HG02970 (cell line): ENCODE results near the gene RNU6-1.

Source experiments
- ATAC-seq: cut with Tn5 transposase; IDR thresholded peaks from one replicate; pipeline ENCODE4 v1.9.1; 2021; ENCODE audit warnings: mild to moderate bottlenecking, moderate library complexity, moderate number of reproducible peaks; ENCODE audit not compliant: unreplicated experiment, low FRiP score

RNU6-1 gene

DNA sequence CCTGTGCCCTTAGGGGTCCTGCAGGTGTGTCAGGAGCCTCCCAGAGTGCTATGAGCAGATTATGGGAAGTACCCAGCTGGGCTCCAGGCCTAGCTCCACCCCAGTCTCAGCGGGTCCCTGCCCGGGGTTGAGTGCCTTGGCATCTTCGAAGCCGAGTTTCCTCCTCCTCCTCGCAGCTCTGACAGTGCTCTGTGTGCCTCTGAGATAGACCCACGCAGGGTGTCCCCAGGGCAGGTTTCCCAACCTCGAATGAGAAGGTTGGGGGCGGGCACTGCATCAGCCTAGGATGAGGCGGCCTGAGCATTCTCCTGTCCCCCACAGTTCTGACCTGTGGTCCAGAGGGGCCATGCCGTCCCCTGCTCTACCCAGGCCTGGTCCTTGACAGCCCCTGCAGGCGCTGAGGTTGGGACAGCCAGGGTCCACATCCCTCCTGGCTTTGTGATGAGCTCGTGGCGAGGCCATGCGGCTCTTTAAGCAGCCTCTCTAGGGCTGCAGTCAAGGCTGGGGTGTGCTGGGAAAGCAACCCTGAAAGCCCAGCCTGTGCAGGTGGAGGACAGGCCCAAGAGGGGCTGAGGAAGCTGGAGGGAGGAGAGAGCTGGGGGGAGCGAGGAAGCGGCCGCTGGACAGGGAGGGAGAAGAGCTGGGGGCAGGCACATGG, 34.7 kb downstream of the RNU6-1 start:
- ATAC-seq: no peak

DNA sequence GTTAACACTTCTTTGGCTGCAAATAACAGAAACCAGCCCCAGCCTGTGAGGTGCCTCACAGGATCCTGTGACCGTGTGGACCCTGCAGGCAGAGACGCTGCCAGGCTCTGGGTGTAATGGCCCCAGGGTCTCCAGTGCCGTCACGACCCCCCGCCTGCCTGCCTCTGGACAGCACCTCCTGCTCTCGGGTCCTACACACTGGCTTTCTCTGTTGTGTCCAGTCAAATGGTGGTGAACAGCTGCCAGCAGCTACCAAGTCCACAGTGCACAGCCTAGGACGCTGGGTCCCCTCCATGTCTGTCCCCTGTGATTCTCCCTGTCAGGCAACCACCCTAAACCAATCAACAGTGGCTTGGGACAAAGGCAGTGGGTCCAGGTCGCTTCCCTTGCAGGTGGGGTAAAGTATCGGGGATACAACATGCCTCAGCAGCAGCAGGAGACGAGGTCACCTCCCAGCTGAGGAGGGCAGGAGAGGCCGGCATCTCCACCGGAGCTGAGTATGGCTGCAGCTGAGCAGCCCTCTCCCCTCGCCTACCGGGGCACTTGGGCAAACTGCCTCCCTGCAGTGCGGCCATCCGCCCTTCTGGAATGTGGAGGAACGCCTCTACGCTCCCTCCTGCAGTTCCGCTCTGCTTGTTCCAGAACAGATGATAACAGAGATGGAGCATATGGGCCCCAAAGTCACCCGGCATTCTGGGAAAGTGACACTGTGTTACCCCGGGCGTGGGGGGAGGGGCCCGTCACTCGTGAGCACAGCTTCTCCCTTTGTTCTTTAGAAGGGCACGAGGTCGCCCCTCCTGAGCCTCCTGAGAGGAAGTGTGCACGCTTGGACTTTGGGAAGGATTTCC, 35.6 kb downstream of the RNU6-1 start:
- no peak for ATAC-seq

DNA sequence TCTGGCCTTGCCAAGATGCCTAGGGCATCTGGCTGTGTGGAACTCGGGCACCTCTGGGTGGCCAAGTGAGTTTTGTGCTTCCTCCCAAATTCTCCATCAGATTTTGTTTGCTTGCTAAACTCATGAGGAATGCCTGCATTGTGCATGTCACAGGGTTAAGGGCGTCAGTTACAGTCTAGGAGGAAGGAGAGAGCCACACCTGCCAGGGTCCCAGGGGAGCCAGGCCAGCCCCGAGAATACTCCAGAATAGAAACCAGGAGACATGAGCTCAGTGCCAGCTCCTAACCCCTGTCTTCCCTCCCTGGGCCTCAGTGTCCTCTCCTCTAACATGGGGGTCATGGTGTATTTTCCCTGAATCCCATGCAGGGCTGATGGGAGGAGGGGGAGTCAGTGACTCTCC, 36.5 kb downstream of the RNU6-1 start:
- ATAC-seq: no peak

DNA sequence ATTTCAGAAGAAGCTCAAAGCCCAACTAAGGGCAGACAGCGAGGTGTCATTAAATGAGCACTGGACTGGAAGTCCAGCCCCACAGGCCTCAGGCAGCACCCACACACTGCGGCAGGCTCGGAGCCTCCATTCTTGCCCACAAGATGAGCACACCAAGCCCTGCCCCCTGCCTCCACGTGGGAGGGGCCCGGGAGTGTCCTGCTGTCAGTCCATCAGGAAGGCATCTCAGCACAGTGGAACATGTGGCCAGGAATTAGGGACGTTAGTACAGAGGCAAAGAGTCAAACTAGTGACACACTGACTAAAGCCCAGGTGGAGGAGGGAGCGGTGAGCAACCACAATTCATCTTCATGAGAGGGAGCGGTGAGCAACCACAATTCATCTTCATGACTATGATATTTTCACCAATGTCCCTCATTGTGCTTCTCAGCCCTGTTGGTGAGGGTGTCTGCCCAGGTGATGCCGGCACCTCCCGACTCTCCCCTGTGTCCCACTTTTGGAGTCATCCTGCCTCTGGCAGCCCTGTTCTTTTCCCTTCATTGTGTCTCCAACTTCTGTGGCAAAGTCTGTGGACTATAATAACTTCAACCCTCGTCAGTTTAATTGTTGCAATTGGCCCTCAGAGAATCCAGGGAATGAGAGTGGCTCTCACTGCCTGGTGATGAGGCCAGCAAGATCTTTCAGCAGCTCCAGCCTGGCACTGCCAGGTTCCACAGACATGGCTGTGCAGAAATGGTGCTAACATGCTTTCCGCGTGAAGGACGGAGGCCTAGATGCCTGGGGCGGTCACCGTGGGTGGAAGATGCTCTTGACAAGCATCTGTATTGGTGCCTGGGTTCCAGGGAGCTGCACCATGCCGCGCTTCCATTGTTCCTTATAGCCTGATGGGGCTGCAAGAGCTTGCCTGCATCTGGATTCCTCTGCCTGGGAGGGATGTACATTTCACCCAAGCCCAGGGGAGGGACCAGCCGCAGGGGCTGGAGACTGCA, 37.6 kb downstream of the RNU6-1 start:
- no peak for ATAC-seq

DNA sequence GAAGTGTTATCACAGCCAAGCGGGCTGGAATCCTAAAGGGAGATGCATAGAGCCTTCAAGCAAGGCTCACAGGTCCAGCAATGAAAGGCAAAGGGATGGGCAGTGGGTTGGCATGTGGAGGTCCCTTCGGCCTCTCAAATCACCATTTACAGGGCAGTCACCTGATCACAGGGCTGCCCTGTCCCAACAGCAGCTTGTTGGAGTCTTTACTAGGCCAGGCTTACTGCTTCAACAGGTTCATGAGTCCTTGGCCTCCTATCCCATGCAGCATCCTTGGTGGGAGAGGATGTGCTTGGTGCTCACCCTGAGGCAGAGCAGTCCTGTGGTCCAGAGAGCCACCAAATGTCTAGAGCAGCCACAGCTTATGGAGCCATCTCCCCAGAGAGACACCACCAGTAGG, 38.7 kb downstream of the RNU6-1 start:
- ATAC-seq: no peak

DNA sequence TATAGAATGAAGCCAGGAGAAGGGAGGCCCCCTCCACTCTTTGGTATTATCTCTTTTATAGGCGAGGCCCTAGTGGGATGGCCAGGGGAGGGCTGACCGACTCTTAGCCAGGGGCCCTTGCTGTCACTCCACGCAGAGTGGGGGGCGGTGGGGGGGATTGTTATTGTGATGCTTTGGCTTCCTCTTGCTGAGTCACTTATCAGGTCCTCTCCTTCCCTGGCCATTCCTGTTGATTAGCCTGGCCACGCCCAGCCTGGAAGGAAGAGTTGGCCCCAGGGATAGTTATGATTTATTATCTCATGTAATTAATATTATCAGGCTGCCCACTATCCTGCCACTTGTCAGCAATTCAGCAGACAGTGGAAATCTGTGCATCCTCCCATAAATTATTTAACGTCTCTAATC, 40.0 kb downstream of the RNU6-1 start:
- no peak for ATAC-seq

DNA sequence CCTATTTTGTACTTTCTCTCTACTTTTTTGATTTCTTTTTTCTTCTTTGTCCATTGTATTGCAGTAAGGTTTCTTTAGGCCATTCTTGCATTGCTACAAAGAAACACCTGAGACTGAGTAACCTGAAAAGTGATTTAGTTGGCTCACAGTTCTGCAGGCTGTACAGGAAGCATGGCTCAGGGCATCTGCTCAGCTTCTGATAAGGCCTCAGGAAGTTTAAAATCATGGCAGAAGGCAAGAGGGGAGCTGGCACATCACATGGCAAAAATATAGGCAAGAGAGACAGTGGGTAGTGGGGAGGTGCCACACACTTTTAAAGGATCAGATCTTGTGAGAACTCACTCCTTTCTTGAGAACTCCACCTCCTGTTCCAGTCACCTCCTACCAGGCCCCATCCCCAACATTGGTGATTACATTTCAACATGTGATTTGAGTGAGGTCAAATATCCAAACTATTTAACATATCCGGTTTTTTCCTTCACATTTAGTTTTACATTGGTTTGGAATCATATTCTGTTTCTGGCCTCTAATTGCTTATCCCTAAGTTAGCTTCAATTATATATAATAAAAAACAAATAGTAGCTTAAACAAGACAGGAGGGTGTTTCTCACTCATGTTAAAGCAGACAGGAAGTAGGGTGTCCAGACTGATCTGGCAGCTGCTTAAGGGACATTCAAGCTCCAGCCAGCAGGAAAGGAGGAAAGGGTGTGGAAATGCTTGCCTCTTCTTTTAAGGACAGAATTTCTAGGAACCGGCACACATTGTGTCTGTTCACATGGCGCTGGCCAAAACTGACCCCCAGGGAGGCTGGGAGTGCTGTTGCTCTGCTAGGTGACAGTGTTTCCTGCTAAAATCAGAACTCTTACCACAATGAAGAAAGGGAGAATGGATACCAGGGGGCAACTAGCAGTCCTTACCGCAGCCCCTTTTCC, 43.4 kb downstream of the RNU6-1 start:
- no peak for ATAC-seq

DNA sequence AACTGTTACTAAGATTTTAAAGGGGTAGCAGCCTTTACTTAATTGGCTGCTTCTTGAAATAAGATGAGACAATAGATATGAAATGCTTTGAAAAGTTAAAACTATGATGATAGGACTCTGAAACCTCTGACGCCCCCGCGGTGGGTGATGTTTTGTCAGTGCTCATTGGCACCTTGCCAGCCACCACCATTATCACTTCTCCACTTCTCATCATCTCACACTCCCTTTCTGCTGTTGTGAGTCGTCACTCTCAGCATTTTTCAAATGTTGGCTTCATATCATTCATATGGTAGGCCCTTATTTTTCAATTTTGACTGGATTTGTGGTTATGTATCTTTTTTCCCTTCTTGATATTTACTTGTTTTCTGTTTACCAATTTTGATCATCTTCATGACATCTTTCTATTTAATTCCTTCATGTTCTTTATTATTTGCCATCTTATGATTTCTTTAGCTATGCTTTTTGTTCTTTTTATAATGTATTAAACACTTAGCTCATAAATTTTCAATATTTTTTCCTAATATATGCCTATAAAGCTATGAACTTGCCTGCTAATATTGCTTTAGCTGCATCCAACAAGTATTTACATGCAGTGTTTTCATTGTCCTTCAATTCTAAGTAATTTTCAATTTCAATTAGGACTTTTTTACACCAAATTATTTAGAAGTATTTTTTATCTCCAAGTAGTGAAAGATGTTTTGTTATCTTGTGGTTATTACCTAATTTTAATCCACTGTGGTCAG, 44.8 kb downstream of the RNU6-1 start:
- no peak for ATAC-seq

DNA sequence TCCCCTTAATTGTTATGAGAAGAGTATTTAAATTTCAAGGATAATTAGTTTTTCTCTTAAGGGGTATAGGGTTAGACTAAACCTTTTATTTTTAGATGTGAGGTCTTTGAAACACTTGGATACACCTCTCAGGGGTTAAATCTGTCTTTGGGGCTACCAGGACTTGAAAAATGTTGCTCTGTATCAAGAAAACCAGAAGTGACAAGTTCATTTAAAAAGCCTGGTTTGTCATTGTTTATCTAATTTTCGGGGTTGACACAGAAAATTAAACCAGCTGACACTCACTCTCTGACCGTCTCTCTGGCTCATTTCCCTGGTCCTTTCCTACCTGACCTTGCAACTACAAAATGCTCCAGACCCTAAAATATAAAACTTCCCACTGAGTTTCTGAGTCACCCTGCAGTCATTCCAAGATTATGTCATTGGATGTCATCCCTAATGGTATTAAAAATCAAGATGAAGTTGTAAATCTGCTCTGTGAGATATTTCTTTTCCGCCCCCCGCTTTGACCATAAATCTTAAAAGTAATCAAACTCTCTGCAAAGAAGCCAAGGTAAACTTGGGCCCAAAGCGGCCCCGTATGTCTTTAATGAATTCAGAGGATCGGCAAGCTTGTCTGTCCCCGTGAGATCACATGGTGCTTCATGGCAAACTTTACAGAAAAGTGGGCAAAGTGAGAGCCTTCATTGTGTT, 47.4 kb downstream of the RNU6-1 start:
- no peak for ATAC-seq

DNA sequence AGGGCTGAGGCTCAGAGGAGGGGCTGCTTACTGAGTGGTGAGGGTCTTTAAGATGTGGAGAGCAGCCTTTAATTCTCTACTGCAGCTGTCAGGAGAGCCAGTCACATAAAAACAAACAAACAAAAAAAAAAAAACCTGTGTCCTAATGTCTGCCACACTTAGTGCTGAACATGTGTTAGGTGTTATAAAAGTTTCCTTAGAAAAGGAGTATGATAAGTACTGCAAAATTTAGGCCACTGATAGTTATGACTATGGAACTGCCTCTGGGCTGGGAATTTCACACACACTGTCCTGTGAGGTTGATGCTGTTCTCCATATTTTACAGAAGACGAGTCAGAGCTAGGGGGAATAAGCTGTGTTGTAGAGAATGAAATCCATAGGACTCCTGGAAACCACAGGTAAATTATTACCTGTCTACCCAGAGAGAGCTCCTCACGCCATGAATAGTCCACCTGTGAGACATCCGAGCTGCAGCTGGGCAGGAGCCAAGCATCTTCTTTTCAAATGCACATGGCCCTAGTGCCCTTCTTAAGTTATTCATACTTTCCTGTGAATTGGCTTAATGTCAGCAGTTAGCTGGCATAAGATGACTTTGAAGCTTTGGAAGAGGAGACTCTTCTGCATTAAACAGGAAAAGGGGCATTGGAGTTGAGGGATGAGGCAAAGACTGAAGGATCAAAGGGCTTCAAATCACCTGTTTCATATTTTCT, 49.1 kb downstream of the RNU6-1 start:
- ATAC-seq: no peak
